ENCODE results near the gene TMEM40.

The TMEM40 gene, protein sequence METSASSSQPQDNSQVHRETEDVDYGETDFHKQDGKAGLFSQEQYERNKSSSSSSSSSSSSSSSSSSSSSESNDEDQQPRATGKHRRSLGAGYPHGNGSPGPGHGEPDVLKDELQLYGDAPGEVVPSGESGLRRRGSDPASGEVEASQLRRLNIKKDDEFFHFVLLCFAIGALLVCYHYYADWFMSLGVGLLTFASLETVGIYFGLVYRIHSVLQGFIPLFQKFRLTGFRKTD

DNA sequence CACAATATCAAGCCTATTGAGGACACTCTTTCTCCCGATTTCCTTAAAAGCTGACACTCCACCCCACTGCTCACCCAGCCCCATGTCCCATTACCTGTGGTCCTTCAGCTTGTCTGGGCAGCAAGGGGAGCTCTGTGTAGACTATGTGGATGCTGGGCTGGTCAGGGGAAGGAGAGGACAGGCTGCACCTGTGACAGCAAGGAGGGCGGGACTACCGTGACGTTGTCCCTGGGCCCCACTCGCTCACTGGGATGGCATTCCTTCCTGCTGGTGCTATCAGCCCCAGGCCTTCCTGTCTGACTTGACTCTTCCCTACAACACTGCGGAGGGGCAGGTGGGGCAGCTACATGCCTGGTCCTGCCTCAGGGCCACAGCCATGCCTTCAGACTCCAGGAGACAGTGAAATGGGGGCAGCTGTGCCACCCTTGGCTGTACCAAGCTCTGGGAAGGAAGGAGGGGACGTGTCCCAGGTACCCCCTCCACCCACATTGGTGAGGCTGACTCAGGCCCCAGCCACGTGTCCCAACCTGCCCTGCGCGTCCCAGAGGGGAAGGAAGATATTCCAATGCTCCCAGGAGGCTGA lies at the start of gene TMEM40:
Gene TMEM40, minus strand, starts transcription at position 163 of the 583 bp plus-strand sequence. CDS start 9,427 bp downstream, outside the sequence.
- peaks cover 31% of the 10 kb centered on the region for H3K4me1 ChIP-seq (ENCODE audit: control insufficient read depth, insufficient read depth, low read length)
- H3K9me3 ChIP-seq (ENCODE audit: control insufficient read depth, insufficient read depth, low read depth, low read length) = no peaks in the 10 kb centered on the region
- peak within 1 kb of the TSS; percentile 2 for H3K9ac ChIP-seq (ENCODE audit: low read length)
- H3K27ac ChIP-seq (ENCODE audit: low read depth, low read length) = no peak within 1 kb of the TSS
- H3K27me3 ChIP-seq (ENCODE audit: control insufficient read depth, insufficient read depth, low read length) = no peaks in the 10 kb centered on the region
- no peaks in the 10 kb centered on the region for H3K36me3 ChIP-seq (ENCODE audit: control insufficient read depth, insufficient read depth, low read length)
- H3K4me3 ChIP-seq (ENCODE audit: low read depth, low read length) = no peak within 1 kb of the TSS

DNA sequence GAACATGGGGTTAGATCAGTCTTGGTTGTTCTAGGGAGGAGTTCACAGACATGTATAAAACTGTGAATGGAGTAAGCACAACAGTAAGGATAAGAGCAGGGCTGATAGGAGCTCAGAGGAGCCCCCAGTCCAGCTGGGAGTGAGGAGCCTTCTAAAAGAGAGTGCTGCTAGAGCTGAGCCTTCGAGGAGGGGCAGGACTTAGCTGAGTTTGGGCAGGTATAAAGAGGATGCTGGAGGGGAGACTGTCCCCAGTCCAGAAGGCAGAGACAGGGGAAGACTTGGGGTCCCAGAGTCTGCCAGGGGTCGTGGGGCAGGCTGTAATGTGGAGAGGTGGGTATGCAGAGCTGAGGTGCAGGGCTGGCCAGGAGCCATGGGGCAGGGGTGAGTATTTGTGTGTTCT lies 49.5 kb upstream of the TMEM40 start:
- Histone ChIP-seq H3K4me3 (ENCODE audit: low read depth, low read length) (no peak overlapping the region), H3K36me3 (ENCODE audit: control insufficient read depth, insufficient read depth, low read length) (peaks cover 24% of the 10 kb centered on the region), H3K27me3 (ENCODE audit: control insufficient read depth, insufficient read depth, low read length) (no peaks in the 10 kb centered on the region), H3K27ac (ENCODE audit: low read depth, low read length) (no peak overlapping the region), H3K4me1 (ENCODE audit: control insufficient read depth, insufficient read depth, low read length) (peaks cover 15% of the 10 kb centered on the region), H3K9me3 (ENCODE audit: control insufficient read depth, insufficient read depth, low read depth, low read length) (no peaks in the 10 kb centered on the region), H3K9ac (ENCODE audit: low read length) (no peak overlapping the region)

DNA sequence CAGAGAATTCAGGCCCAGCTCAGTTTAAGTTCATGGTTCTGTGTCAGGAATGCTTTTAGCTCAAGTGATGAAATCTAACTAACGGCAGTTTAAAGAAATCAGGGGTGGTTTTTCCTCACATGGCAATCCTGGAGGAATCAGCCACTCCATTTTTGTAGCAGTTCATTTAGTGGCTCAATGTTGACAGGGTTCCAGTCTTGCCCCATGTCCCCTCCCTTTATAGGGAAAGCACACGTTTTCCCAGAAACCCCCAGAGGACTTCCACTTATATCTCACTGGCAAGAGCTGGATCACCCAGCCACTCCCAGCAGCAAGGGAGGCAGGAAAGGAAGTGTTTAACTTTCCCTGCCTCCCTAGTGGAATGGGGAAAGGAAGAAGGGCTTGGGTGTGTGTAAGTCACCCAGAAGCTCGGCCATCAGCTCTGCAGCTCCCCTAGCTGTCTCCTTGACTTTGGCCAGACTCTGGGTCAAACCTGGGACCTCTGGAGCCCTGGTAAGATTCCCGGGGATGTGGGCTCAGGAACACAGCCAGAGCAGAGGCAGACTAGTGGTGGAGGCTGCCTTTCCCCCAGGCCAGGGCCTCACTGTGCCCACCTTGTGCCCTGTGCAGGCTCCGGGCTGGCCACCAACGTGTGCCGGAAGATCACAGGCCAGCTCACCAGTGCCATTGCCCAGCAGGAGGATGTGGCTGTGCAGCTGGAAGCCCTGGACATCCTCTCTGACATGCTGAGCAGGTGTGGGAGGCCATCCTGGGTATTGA lies 48.7 kb upstream of the TMEM40 start:
- peaks cover 15% of the 10 kb centered on the region for H3K4me1 ChIP-seq (ENCODE audit: control insufficient read depth, insufficient read depth, low read length)
- peaks cover 25% of the 10 kb centered on the region for H3K36me3 ChIP-seq (ENCODE audit: control insufficient read depth, insufficient read depth, low read length)
- H3K27me3 ChIP-seq (ENCODE audit: control insufficient read depth, insufficient read depth, low read length) = no peaks in the 10 kb centered on the region
- no peaks in the 10 kb centered on the region for H3K9me3 ChIP-seq (ENCODE audit: control insufficient read depth, insufficient read depth, low read depth, low read length)
- H3K27ac ChIP-seq (ENCODE audit: low read depth, low read length) = no peak overlapping the region
- no peak overlapping the region for H3K9ac ChIP-seq (ENCODE audit: low read length)
- no peak overlapping the region for H3K4me3 ChIP-seq (ENCODE audit: low read depth, low read length)

GRCh38 chr3:12807066-12807465 lies 48.0 kb upstream of the TMEM40 start:
- Histone ChIP-seq H3K27ac (ENCODE audit: low read depth, low read length) (no peak overlapping the region), H3K4me1 (ENCODE audit: control insufficient read depth, insufficient read depth, low read length) (peaks cover 15% of the 10 kb centered on the region), H3K9ac (ENCODE audit: low read length) (no peak overlapping the region), H3K36me3 (ENCODE audit: control insufficient read depth, insufficient read depth, low read length) (peaks cover 25% of the 10 kb centered on the region), H3K9me3 (ENCODE audit: control insufficient read depth, insufficient read depth, low read depth, low read length) (no peaks in the 10 kb centered on the region), H3K4me3 (ENCODE audit: low read depth, low read length) (no peak overlapping the region), H3K27me3 (ENCODE audit: control insufficient read depth, insufficient read depth, low read length) (no peaks in the 10 kb centered on the region)

DNA sequence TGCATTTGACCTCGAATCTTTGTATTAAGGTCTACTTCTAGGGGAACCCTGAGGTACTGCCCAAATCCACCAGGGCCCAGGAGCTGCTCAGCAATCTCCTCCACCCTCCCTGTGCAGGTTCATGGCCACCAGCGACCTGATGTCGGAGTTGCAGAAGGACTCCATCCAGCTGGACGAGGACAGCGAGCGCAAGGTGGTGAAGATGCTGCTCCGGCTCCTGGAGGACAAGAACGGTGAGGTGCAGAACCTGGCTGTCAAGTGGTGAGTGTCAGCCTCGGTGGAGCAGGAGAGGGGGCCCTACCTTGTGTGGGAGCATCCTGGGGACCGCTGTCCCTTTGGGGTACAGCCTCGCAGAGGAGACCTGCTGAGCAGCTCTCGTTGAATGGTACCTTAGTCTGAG lies 44.3 kb upstream of the TMEM40 start:
- Histone ChIP-seq H3K4me1 (ENCODE audit: control insufficient read depth, insufficient read depth, low read length) (no peaks in the 10 kb centered on the region), H3K9ac (ENCODE audit: low read length) (no peak overlapping the region), H3K27ac (ENCODE audit: low read depth, low read length) (no peak overlapping the region), H3K9me3 (ENCODE audit: control insufficient read depth, insufficient read depth, low read depth, low read length) (no peaks in the 10 kb centered on the region), H3K36me3 (ENCODE audit: control insufficient read depth, insufficient read depth, low read length) (peaks cover 28% of the 10 kb centered on the region), H3K27me3 (ENCODE audit: control insufficient read depth, insufficient read depth, low read length) (no peaks in the 10 kb centered on the region), H3K4me3 (ENCODE audit: low read depth, low read length) (no peak overlapping the region)

DNA sequence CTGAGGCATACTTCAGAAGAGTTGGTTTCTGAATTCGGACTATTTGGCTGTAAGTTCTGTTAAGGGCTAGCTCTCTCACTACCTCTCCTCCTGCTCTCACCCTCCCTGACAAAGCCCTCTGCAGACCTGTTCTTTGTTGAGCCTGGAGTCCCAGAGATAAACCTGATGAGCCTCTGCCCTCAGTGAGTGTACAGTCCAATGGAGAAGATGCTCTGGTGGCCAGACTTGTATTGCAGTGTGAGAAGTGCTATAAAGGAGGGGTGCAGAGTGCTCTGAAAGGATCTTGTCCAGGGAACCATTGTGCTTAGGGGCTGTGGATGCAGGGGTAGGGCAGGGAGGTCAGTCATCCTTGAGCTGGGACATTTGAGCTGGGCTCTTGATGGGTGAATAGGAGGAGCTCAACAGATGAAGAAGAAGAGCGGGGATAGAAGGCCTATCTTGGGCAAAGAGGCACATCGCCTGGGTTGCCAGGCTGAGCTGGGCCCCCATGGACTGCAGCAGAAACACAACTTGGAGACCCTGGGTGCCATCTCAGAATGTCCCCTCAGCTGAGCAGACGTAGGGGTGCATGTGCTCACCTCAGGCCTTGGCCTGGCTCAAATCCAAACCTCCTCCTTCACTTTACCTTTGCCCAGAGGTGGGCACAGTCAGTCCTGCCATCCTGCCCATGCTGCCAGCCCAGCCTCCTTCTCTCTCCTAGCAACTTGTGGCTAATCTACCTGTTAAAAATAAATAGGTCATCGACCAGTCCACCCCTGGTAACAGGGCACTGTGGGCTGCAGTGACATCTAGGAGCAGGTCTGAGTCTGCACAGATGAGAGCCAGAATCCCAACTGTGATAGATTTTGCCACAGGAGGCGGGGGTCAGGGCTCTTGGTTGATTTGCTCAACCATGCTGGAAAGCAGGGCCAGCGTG lies 40.7 kb upstream of the TMEM40 start:
- Histone ChIP-seq H3K4me3 (ENCODE audit: low read depth, low read length) (no peak overlapping the region), H3K27me3 (ENCODE audit: control insufficient read depth, insufficient read depth, low read length) (no peaks in the 10 kb centered on the region), H3K4me1 (ENCODE audit: control insufficient read depth, insufficient read depth, low read length) (no peaks in the 10 kb centered on the region), H3K36me3 (ENCODE audit: control insufficient read depth, insufficient read depth, low read length) (peaks cover 16% of the 10 kb centered on the region), H3K27ac (ENCODE audit: low read depth, low read length) (no peak overlapping the region), H3K9ac (ENCODE audit: low read length) (no peak overlapping the region), H3K9me3 (ENCODE audit: control insufficient read depth, insufficient read depth, low read depth, low read length) (no peaks in the 10 kb centered on the region)

- no peak overlapping the region for H3K27ac ChIP-seq (ENCODE audit: low read depth, low read length)
Measured at GRCh38 chr3:12798559-12799179, 39.6 kb upstream of the TMEM40 start.

GRCh38 chr3:12797892-12798558 lies 39.0 kb upstream of the TMEM40 start:
- no peaks in the 10 kb centered on the region for H3K4me1 ChIP-seq (ENCODE audit: control insufficient read depth, insufficient read depth, low read length)
- 0 out of 2 replicates have a peak, but pooled peaks cover 3% of the 10 kb centered on the region for H3K36me3 ChIP-seq (ENCODE audit: control insufficient read depth, insufficient read depth, low read length)
- H3K27ac ChIP-seq (ENCODE audit: low read depth, low read length) = no peak overlapping the region
- no peaks in the 10 kb centered on the region for H3K27me3 ChIP-seq (ENCODE audit: control insufficient read depth, insufficient read depth, low read length)
- no peaks in the 10 kb centered on the region for H3K9me3 ChIP-seq (ENCODE audit: control insufficient read depth, insufficient read depth, low read depth, low read length)
- no peak overlapping the region for H3K4me3 ChIP-seq (ENCODE audit: low read depth, low read length)
- no peak overlapping the region for H3K9ac ChIP-seq (ENCODE audit: low read length)

More at GRCh38 chr3:12798559-12799179, 39.6 kb upstream of the TMEM40 start:
- no peaks in the 10 kb centered on the region for H3K27me3 ChIP-seq (ENCODE audit: control insufficient read depth, insufficient read depth, low read length)
- no peaks in the 10 kb centered on the region for H3K4me1 ChIP-seq (ENCODE audit: control insufficient read depth, insufficient read depth, low read length)
- H3K9ac ChIP-seq (ENCODE audit: low read length) = no peak overlapping the region
- H3K36me3 ChIP-seq (ENCODE audit: control insufficient read depth, insufficient read depth, low read length) = peaks cover 8% of the 10 kb centered on the region
- H3K4me3 ChIP-seq (ENCODE audit: low read depth, low read length) = no peak overlapping the region
- H3K9me3 ChIP-seq (ENCODE audit: control insufficient read depth, insufficient read depth, low read depth, low read length) = no peaks in the 10 kb centered on the region

- Histone ChIP-seq H3K27ac (ENCODE audit: low read depth, low read length) (no peak overlapping the region), H3K4me1 (ENCODE audit: control insufficient read depth, insufficient read depth, low read length) (no peaks in the 10 kb centered on the region), H3K9me3 (ENCODE audit: control insufficient read depth, insufficient read depth, low read depth, low read length) (no peaks in the 10 kb centered on the region), H3K27me3 (ENCODE audit: control insufficient read depth, insufficient read depth, low read length) (no peaks in the 10 kb centered on the region), H3K36me3 (ENCODE audit: control insufficient read depth, insufficient read depth, low read length) (0 out of 2 replicates have a peak, but pooled peaks cover 3% of the 10 kb centered on the region), H3K4me3 (ENCODE audit: low read depth, low read length) (peak overlapping the region; percentile 84), H3K9ac (ENCODE audit: low read length) (no peak overlapping the region)
Measured at GRCh38 chr3:12797124-12797891, 38.2 kb upstream of the TMEM40 start.

Measured in HUES6 (cell line).